ENCODE data around the gene PTPRK. TPM values are rescaled to one million over a fixed set of nuclear protein-coding genes. Genes with fewer than 3 reads are reported as not detected.

The PTPRK gene
- total RNA-seq, 1 donor from 2014 or later, result 18.4 TPM

DNA sequence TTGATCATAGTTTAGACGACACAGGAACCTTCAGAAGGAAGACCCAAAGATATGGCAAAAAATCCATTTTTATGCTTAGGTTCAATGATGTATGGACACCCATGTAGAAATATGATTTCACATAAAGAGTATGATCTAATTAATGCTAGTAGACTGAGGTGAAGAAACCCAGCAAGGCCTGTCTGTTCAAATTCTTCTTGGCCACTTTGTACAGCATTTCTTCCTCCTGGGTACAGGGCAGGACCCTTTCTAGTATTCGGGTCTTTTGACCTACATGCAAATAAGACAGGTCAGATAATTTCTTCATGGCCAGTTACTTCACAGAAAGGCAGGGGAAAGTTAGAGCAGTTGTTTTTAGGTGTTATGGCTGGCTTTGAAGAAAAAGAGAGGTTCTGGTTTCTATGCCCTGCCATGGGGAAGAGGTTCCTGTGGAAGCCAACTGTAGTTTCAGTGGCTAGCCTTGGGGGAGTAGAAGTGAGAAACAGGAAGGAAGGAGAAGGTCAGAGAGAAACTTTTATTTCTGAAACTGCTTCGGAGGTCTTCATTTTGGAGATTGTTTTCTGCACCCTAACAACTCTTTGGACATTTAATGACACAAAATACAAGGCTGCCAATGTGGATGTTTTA lies 208.3 kb downstream of the PTPRK start:
- no peaks in the 10 kb centered on the region for H3K36me3 ChIP-seq
- no peaks in the 10 kb centered on the region for H3K27me3 ChIP-seq (ENCODE audit: low read depth)
- peaks cover 43% of the 10 kb centered on the region for H3K4me1 ChIP-seq
- no peak for DNase-seq
- TF ChIP-seq, protein P1, sequence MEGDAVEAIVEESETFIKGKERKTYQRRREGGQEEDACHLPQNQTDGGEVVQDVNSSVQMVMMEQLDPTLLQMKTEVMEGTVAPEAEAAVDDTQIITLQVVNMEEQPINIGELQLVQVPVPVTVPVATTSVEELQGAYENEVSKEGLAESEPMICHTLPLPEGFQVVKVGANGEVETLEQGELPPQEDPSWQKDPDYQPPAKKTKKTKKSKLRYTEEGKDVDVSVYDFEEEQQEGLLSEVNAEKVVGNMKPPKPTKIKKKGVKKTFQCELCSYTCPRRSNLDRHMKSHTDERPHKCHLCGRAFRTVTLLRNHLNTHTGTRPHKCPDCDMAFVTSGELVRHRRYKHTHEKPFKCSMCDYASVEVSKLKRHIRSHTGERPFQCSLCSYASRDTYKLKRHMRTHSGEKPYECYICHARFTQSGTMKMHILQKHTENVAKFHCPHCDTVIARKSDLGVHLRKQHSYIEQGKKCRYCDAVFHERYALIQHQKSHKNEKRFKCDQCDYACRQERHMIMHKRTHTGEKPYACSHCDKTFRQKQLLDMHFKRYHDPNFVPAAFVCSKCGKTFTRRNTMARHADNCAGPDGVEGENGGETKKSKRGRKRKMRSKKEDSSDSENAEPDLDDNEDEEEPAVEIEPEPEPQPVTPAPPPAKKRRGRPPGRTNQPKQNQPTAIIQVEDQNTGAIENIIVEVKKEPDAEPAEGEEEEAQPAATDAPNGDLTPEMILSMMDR (IDR thresholded peaks at IDR 0.05; ENCODE audit: borderline replicate concordance), result no peak
- intact Hi-C loops (cut with micrococcal nuclease), result no loop called here
- no peak overlapping the region for H3K27ac ChIP-seq (replicated peaks)
- no peaks in the 10 kb centered on the region for H3K9me3 ChIP-seq (replicated peaks)
- H3K4me3 ChIP-seq, result no peak overlapping the region

DNA sequence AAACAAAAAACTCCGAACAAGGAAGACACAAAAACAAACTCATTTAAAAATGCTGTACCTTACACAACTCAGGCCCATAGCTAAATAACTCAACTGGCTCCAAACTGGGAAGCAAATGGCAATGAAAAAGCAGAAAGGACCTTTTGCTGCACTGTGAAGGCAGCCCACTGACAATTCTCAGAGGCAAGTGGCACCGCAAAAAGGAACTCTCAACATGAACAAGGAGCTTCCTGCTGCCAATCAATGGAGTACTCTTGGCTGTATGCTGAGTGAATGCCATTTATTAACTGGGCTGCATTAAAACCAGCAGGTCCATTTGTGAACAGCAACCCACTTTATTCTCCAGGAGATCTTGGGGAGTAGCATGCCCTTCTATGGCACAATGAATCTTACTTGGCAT lies 209.9 kb downstream of the PTPRK start:
- Histone ChIP-seq H3K4me1 (peaks cover 32% of the 10 kb centered on the region), H3K9me3 (replicated peaks) (no peaks in the 10 kb centered on the region), H3K27me3 (ENCODE audit: low read depth) (no peaks in the 10 kb centered on the region), H3K27ac (replicated peaks) (no peak overlapping the region), H3K36me3 (no peaks in the 10 kb centered on the region), H3K4me3 (no peak overlapping the region)
- intact Hi-C loops (cut with micrococcal nuclease), result no loop called here
- no peak for DNase-seq
- TF ChIP-seq, protein P1 (IDR thresholded peaks at IDR 0.05; ENCODE audit: borderline replicate concordance), result no peak

DNA sequence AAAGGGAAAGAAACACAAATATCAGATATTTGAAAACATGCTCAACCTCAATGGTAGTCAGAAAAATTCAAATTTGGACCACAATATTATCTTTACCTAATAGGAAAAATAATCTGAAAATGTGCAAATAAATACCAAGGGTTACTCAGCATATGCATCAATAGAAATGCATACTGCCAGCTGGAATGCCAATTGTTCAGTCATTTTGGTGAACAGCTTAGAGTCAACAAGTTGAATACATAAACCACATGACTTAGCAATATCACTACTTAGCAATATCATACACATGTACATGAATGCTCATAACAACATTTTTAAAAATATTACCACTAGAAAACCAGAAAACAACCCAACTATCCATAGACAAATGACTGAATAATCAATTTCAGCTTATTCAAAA lies 212.7 kb downstream of the PTPRK start:
- Histone ChIP-seq H3K4me3 (no peak overlapping the region), H3K36me3 (no peaks in the 10 kb centered on the region), H3K4me1 (peaks cover 13% of the 10 kb centered on the region), H3K27me3 (ENCODE audit: low read depth) (no peaks in the 10 kb centered on the region), H3K9me3 (replicated peaks) (no peaks in the 10 kb centered on the region), H3K27ac (replicated peaks) (no peak overlapping the region)
- TF ChIP-seq, protein P1 (IDR thresholded peaks at IDR 0.05; ENCODE audit: borderline replicate concordance), result no peak
- DNase-seq, result no peak
- intact Hi-C loops (cut with micrococcal nuclease), result no loop called here

DNA sequence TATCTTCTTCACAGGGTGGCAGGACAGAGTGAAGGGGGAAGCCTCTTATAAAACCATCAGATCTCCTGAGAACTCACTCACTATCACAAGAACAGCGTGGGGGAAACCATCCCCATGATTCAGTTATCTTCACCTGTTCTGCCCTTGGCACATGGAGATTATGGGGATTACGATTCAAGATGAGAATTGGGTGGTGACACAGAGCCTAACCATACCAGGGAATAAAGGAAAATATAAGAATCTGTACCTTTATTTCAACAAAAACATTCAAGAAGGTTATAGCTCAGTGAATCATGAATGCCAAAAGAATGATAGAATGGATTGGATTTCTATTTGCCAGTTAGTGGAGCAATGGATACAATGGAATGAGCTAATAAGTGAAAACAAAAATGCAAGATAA lies 214.4 kb downstream of the PTPRK start:
- no peaks in the 10 kb centered on the region for H3K36me3 ChIP-seq
- no peaks in the 10 kb centered on the region for H3K27me3 ChIP-seq (ENCODE audit: low read depth)
- H3K4me1 ChIP-seq, result peaks cover 12% of the 10 kb centered on the region
- intact Hi-C loops (cut with micrococcal nuclease), result no loop called here
- DNase-seq, result no peak
- H3K27ac ChIP-seq (replicated peaks), result no peak overlapping the region
- no peak overlapping the region for H3K4me3 ChIP-seq
- TF ChIP-seq, protein P1 (IDR thresholded peaks at IDR 0.05; ENCODE audit: borderline replicate concordance), result no peak
- no peaks in the 10 kb centered on the region for H3K9me3 ChIP-seq (replicated peaks)

DNA sequence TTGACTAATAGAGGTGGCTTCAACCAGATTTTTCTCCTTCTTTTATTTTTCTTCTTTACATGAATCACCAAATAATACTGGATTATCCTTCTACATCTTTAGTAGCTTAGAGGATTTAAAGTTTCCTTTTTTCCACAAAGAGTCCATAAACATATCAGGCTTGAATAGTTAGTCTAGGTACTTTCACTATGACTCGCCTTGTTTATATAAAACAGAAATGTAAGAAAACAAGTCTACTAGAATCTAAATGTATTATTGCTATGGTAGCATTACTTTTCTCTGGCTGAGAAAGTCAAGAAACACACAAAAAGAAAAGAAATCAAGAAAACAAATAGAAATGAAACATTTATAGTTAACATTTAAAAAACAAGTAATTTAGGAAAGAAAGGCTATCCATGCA lies 215.2 kb downstream of the PTPRK start:
- DNase-seq, result no peak
- Histone ChIP-seq H3K4me1 (peaks cover 5% of the 10 kb centered on the region), H3K9me3 (replicated peaks) (no peaks in the 10 kb centered on the region), H3K27me3 (ENCODE audit: low read depth) (no peaks in the 10 kb centered on the region), H3K4me3 (no peak overlapping the region), H3K36me3 (no peaks in the 10 kb centered on the region), H3K27ac (replicated peaks) (no peak overlapping the region)
- intact Hi-C loops (cut with micrococcal nuclease), result no loop called here
- TF ChIP-seq, protein P1 (IDR thresholded peaks at IDR 0.05; ENCODE audit: borderline replicate concordance), result no peak

Data from left ventricle myocardium inferior (tissue), 1 donor.